ENCODE results near the gene ZNF778. TPM values are rescaled to one million over a fixed set of nuclear protein-coding genes. Genes with fewer than 3 reads are reported as not detected.

Gene ZNF778
- total and polyA plus RNA-seq, 2 of the 8 experiments (the other 6 are each of a cell fraction or from before 2014, with no cell fraction given): 9.5 to 21.9 TPM

- TF ChIP-seq RAD21 (IDR thresholded peaks at IDR 0.05 in 1 of 2, conservative IDR thresholded peaks at IDR 0.05 in 1 of 2; ENCODE audit: low read depth in 2 of 2, low read length in 2 of 2): no peak
Observed at GRCh38 chr16:89222931-89223330, 5.4 kb downstream of the ZNF778 start (continued).
